MM.1S (cell line): Measurements from ENCODE around the gene SLC35G3.

Experiments
- DNase-seq: peaks from one replicate; pipeline ENCODE4 v3.0.0-alpha.2; 2015
- H2AFZ ChIP-seq: fragments of 300-600 bp; sonication (generic); 2 replicates; pipeline ENCODE4 v1.6.0; 2016; ENCODE audit warnings: antibody characterized with exemption, low read length
- H3F3A ChIP-seq: fragments of 300-600 bp; sonication (generic); 2 replicates; pipeline ENCODE4 v1.6.1; 2016; ENCODE audit warnings: mild to moderate bottlenecking, antibody characterized with exemption, low read length, moderate library complexity, mixed read lengths; ENCODE audit not compliant: insufficient read depth
- H3K27ac ChIP-seq: fragments of 300-600 bp; sonication (generic); 2 replicates; pipeline ENCODE4 v1.5.1; 2016; ENCODE audit warnings: mild to moderate bottlenecking, low read length
- H3K27me3 ChIP-seq: fragments of 300-600 bp; sonication (generic); replicated peaks from 2 replicates; pipeline ENCODE4 v1.6.0; 2016; ENCODE audit warnings: low read length; ENCODE audit not compliant: insufficient read depth
- H3K36me3 ChIP-seq: fragments of 300-600 bp; sonication (generic); replicated peaks from 2 replicates; pipeline ENCODE4 v1.6.1; 2016; ENCODE audit warnings: mild to moderate bottlenecking, low read length, mixed read lengths; ENCODE audit not compliant: insufficient read depth
- H3K4me1 ChIP-seq: fragments of 300-600 bp; sonication (generic); 2 replicates; pipeline ENCODE4 v1.6.1; 2016; ENCODE audit warnings: low read length, mixed read lengths
- H3K4me2 ChIP-seq: fragments of 300-600 bp; sonication (generic); 2 replicates; pipeline ENCODE4 v1.6.0; 2016; ENCODE audit warnings: low read depth, low read length
- H3K4me3 ChIP-seq: fragments of 300-600 bp; sonication (generic); 2 replicates; pipeline ENCODE4 v1.5.1; 2016; ENCODE audit warnings: low read length, mixed read lengths
- H3K79me2 ChIP-seq: fragments of 300-600 bp; sonication (generic); 2 replicates; pipeline ENCODE4 v1.6.1; 2016; ENCODE audit warnings: mixed run types, low read length, mixed read lengths
- H3K9ac ChIP-seq: fragments of 300-600 bp; sonication (generic); 2 replicates; pipeline ENCODE4 v1.6.1; 2016; ENCODE audit warnings: low read length, mixed read lengths
- H3K9me2 ChIP-seq: fragments of 300-600 bp; sonication (generic); replicated peaks from 2 replicates; pipeline ENCODE4 v1.6.1; 2016; ENCODE audit warnings: mild to moderate bottlenecking, low read length, mixed read lengths; ENCODE audit not compliant: insufficient read depth
- H3K9me3 ChIP-seq: fragments of 300-600 bp; sonication (generic); replicated peaks from 2 replicates; pipeline ENCODE4 v1.6.1; 2016; ENCODE audit warnings: mild to moderate bottlenecking, low read length, mixed read lengths; ENCODE audit not compliant: insufficient read depth
- H4K20me1 ChIP-seq: fragments of 300-600 bp; sonication (generic); 2 replicates; pipeline ENCODE4 v1.6.1; 2016; ENCODE audit warnings: mild to moderate bottlenecking, low read length, moderate library complexity, mixed read lengths; ENCODE audit not compliant: insufficient read depth
- CTCF ChIP-seq: fragments of 300-600 bp; sonication (generic); IDR thresholded peaks from 2 replicates; pipeline ENCODE4 v1.5.1; 2016; ENCODE audit warnings: antibody characterized with exemption, low read length, mixed read lengths
- EZH2 ChIP-seq: fragments of 300-600 bp; sonication (generic); optimal IDR thresholded peaks from 2 replicates; pipeline ENCODE3; 2017; ENCODE audit warnings: low read depth, mild to moderate bottlenecking, antibody characterized with exemption, low read length, mixed read lengths
- EZH2phosphoT487 ChIP-seq: fragments of 300-600 bp; sonication (generic); IDR thresholded peaks from 2 replicates; pipeline ENCODE4 v1.6.1; 2018; ENCODE audit warnings: antibody characterized with exemption, low read length

Gene SLC35G3

DNA sequence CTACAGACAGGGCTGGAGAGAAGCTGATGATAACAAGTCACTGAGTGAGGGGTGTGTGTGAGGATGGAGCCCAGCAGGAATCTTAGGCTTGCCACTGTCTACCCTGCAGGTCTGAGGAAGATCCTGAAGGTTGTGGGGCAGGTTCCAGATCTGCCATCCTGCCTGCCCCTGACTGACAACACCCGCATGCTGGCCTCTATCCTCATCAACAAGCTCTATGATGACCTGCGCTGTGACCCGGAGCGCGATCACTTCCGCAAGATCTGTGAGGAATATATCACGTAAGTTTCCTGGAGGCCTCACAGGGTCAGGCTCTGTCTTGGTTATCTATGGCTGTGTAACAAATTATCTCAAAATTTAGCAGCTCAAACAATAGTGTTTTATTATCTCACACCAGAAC is 30.3 kb downstream of the SLC35G3 start:
- H3K4me2 ChIP-seq: no peak overlapping the region
- H3K9ac ChIP-seq: no peak overlapping the region
- H3K9me2 ChIP-seq: no peaks in the 10 kb centered on the region
- H3K27ac ChIP-seq: no peak overlapping the region
- no peaks in the 10 kb centered on the region for H3K9me3 ChIP-seq
- no peaks in the 10 kb centered on the region for H3K36me3 ChIP-seq
- no peak for DNase-seq
- H3K79me2 ChIP-seq: no peaks in the 10 kb centered on the region
- H3K27me3 ChIP-seq: no peaks in the 10 kb centered on the region
- H3F3A ChIP-seq: no peaks in the 10 kb centered on the region
- TF ChIP-seq CTCF: no peak
- no peak for TF ChIP-seq EZH2phosphoT487
- no peak for TF ChIP-seq EZH2
- no peak overlapping the region for H3K4me3 ChIP-seq
- H3K4me1 ChIP-seq: no peaks in the 10 kb centered on the region
- H4K20me1 ChIP-seq: no peaks in the 10 kb centered on the region
- H2AFZ ChIP-seq: no peak overlapping the region

DNA sequence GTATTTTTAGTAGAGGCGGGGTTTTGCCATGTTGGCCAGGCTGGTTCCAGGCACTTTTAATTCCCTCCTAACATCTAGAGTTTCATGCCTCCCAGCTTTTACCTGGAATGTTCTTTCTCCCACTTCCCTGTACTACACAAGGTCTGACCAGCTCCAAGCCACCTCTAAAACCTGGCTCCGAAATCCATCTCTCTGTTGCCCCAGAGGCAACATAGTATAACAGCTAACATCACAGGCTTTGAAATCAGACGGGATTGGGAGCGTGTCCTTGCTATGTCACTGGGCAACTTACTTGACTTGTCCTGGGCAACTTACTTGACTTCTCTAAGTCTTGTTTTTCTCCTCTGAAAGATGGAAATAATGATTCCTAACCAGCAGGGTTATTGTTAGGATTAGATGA is 31.4 kb downstream of the SLC35G3 start:
- no peaks in the 10 kb centered on the region for H4K20me1 ChIP-seq
- TF ChIP-seq CTCF: no peak
- no peak for TF ChIP-seq EZH2
- no peak for TF ChIP-seq EZH2phosphoT487

GRCh38 chr17:35161281-35161761 is 32.9 kb downstream of the SLC35G3 start:
- Histone ChIP-seq H3K36me3 (no peaks in the 10 kb centered on the region), H3K79me2 (no peaks in the 10 kb centered on the region), H3K9me3 (no peaks in the 10 kb centered on the region), H3K9ac (no peak overlapping the region), H3F3A (no peaks in the 10 kb centered on the region), H3K4me1 (no peaks in the 10 kb centered on the region), H3K9me2 (no peaks in the 10 kb centered on the region), H3K27me3 (no peaks in the 10 kb centered on the region), H3K4me2 (no peak overlapping the region), H3K27ac (no peak overlapping the region), H2AFZ (no peak overlapping the region), H4K20me1 (no peaks in the 10 kb centered on the region), H3K4me3 (no peak overlapping the region)
- DNase-seq: no peak
- no peak for TF ChIP-seq EZH2phosphoT487
- no peak for TF ChIP-seq EZH2
- TF ChIP-seq CTCF: no peak

More for the DNA sequence above, 31.4 kb downstream of the SLC35G3 start:
- H3K4me1 ChIP-seq: no peaks in the 10 kb centered on the region
- no peak overlapping the region for H3K4me2 ChIP-seq
- H3K27me3 ChIP-seq: no peaks in the 10 kb centered on the region
- H3K36me3 ChIP-seq: no peaks in the 10 kb centered on the region
- no peak overlapping the region for H3K27ac ChIP-seq
- H3K9me3 ChIP-seq: no peaks in the 10 kb centered on the region
- H3K79me2 ChIP-seq: no peaks in the 10 kb centered on the region
- H3K9ac ChIP-seq: no peak overlapping the region
- no peaks in the 10 kb centered on the region for H3K9me2 ChIP-seq
- DNase-seq: no peak
- no peak overlapping the region for H2AFZ ChIP-seq
- no peaks in the 10 kb centered on the region for H3F3A ChIP-seq
- no peak overlapping the region for H3K4me3 ChIP-seq
